NB4 (cell line): ENCODE results near the gene TGFB2.

Source experiments
- CTCF ChIP-seq: IDR thresholded peaks from one replicate; pipeline ENCODE4 v1.5.1; 2012; ENCODE audit warnings: low read depth, low read length
- MAX ChIP-seq: IDR thresholded peaks from 2 replicates; pipeline ENCODE4 v1.6.1; 2011; ENCODE audit warnings: low read depth, low read length
- POLR2A ChIP-seq: IDR thresholded peaks from 2 replicates; pipeline ENCODE4 v1.6.1; 2011; ENCODE audit warnings: mild to moderate bottlenecking; ENCODE audit not compliant: insufficient read length; ENCODE audit errors: extremely low read depth

GRCh38 chr1:218409946-218410510, 64.9 kb downstream of the TGFB2 start:
- TF ChIP-seq POLR2A (no peak), CTCF (no peak), MAX (no peak)
